K562 (cell line): ENCODE results near the gene DCAF15. TPM values are rescaled to one million over a fixed set of nuclear protein-coding genes. Genes with fewer than 3 reads are reported as not detected.

ENCODE experiments used
- AFF1 ChIP-seq, 2 experiments: fragments of 450-650 bp; IDR thresholded peaks; 2 replicates each; pipeline ENCODE4 v1.6.1; 2018; ENCODE audit warnings: mild to moderate bottlenecking in 2 of 2, low read depth in 1 of 2; ENCODE audit not compliant: partially characterized antibody in 2 of 2
- BCOR ChIP-seq: fragments of 450-650 bp; IDR thresholded peaks from 2 replicates; pipeline ENCODE4 v1.6.1; 2016
- E4F1 ChIP-seq: fragments of 250-450 bp; sonication (Bioruptor Pico); IDR thresholded peaks from 2 replicates; pipeline ENCODE4 v1.5.0; 2021; ENCODE audit warnings: mild to moderate bottlenecking, borderline replicate concordance
- IRF1 ChIP-seq: sonication (generic); formaldehyde crosslinking; IDR thresholded peaks from 2 replicates; pipeline ENCODE4 v1.8.0; 2022; ENCODE audit warnings: missing genetic modification reagents, mild to moderate bottlenecking, borderline replicate concordance
- PHB2 ChIP-seq: fragments of 450-650 bp; IDR thresholded peaks from 2 replicates; pipeline ENCODE4 v1.6.1; 2017; ENCODE audit warnings: low read depth
- RBM25 ChIP-seq: fragments of 200-400 bp; formaldehyde crosslinking; IDR thresholded peaks from 2 replicates; pipeline ENCODE4 v1.6.1; 2018; ENCODE audit warnings: low read length, low read depth, moderate library complexity; ENCODE audit not compliant: severe bottlenecking
- TAF15 ChIP-seq: fragments of 200-400 bp; formaldehyde crosslinking; IDR thresholded peaks from 2 replicates; pipeline ENCODE4 v1.6.1; 2017; ENCODE audit warnings: mild to moderate bottlenecking, low read depth, low read length, moderate library complexity
- TBP ChIP-seq: optimal IDR thresholded peaks from 2 replicates; pipeline ENCODE3; 2011; ENCODE audit warnings: low read depth, low read length, improper control_type of control experiment
- TFE3 ChIP-seq: fragments of 450-650 bp; formaldehyde crosslinking; IDR thresholded peaks from 2 replicates; pipeline ENCODE4 v1.4.0; 2020; ENCODE audit warnings: mild to moderate bottlenecking, mixed read lengths
- ZFP36 ChIP-seq: fragments of 150-350 bp; IDR thresholded peaks from 2 replicates; pipeline ENCODE4 v1.6.1; 2018; ENCODE audit warnings: low read length, low read depth; ENCODE audit not compliant: partially characterized antibody
- ZNF133 ChIP-seq: fragments of 250-450 bp; sonication (Bioruptor Pico); IDR thresholded peaks from 2 replicates; pipeline ENCODE4 v1.4.0; 2020; ENCODE audit warnings: mild to moderate bottlenecking
- ZNF263 ChIP-seq: sonication (generic); formaldehyde crosslinking; IDR thresholded peaks from 2 replicates; pipeline ENCODE4 v1.8.0; 2022; ENCODE audit warnings: mild to moderate bottlenecking, missing genetic modification reagents, borderline replicate concordance
- polyA plus RNA-seq, 8 experiments: library from polyadenylated mRNA; depleted of rRNA in 4 of 8; stranded (reverse) in 5 of 8; unstranded in 3 of 8; fragments of >200 nt; fragmentation: Nextera tagmentation in 2 of 8; fragmentation: Illumina TruSeq in 1 of 8; extraction: Ambion mirVana in 2 of 8; extraction: Trizol in 1 of 8; gene quantifications; 2 replicates each; pipeline versions ENCODE4 v1.2.1 to v1.2.3, GENCODE V29; 2011 to 2014; ENCODE audit warnings: inconsistent platforms in 1 of 8, missing spikeins in 1 of 8
- total RNA-seq, 7 experiments: library from RNA; depleted of rRNA in 6 of 7; stranded (reverse); fragments of >200 nt in 6 of 7; fragmentation: Illumina TruSeq in 2 of 7; extraction: Trizol in 2 of 7; gene quantifications; 2 replicates each; pipeline versions ENCODE4 v1.2.1 to v1.2.3, GENCODE V29; 2011 to 2021; ENCODE audit warnings: low replicate concordance in 1 of 7

The DCAF15 gene
- total and polyA plus RNA-seq, 9 of the 15 experiments (the other 6 are each of a cell fraction or from before 2014, with no cell fraction given), result 0.17 to 68.5 (median 27.7) TPM

- no peak for TF ChIP-seq ZNF263
- no peak for TF ChIP-seq E4F1 (CRISPR knock-in tag)
- TF ChIP-seq TBP, result no peak
- no peak for TF ChIP-seq IRF1 (CRISPR knock-in tag)
- TF ChIP-seq TFE3 (CRISPR knock-in tag), result no peak
- TF ChIP-seq ZFP36, result peak; percentile 66
- TF ChIP-seq RBM25, result peak; percentile 52
- TF ChIP-seq PHB2, result no peak
- no peak for TF ChIP-seq TAF15
- no peak for TF ChIP-seq ZNF133 (CRISPR knock-in tag)
- no peak for TF ChIP-seq AFF1 (IDR thresholded peaks at IDR 0.05; ENCODE audit: low read depth in 1 of 2, partially characterized antibody in 2 of 2)
- TF ChIP-seq BCOR, result peak; percentile 69
- TF ChIP-seq, all 486 proteins: peak for 3
These were observed 42.9 kb downstream of the DCAF15 start (continued) for GRCh38 chr19:13995017-13995728.
